GM10266 (cell line): ENCODE measurements around the gene NHERF1.
A peak's percentile ranks its signal among the peaks of the same experiment; 100 is the strongest.

Source experiments
- DNase-seq: peaks from one replicate; pipeline ENCODE4 v3.0.0; 2012; ENCODE audit errors: extremely low spot score
- CTCF ChIP-seq: IDR thresholded peaks from 2 replicates; pipeline ENCODE4 v1.5.1; 2012; ENCODE audit warnings: mild to moderate bottlenecking, low read depth; ENCODE audit not compliant: control insufficient read depth, insufficient read depth; ENCODE audit errors: missing control alignments

The NHERF1 gene

GRCh38 chr17:74810699-74811485, 62.5 kb downstream of the NHERF1 start:
- DNase-seq, result no peak
- TF ChIP-seq CTCF, result no peak

GRCh38 chr17:74812109-74813009, 63.9 kb downstream of the NHERF1 start:
- no peak for TF ChIP-seq CTCF
- no peak for DNase-seq

GRCh38 chr17:74814453-74814852, 66.0 kb downstream of the NHERF1 start:
- no peak for TF ChIP-seq CTCF
- DNase-seq, result no peak

GRCh38 chr17:74815067-74815466, 66.6 kb downstream of the NHERF1 start:
- DNase-seq, result no peak
- TF ChIP-seq CTCF, result no peak

- no peak for DNase-seq
- peak; percentile 20 for TF ChIP-seq CTCF
Observed at GRCh38 chr17:74815550-74816370, 67.3 kb downstream of the NHERF1 start.

- DNase-seq, result no peak
- TF ChIP-seq CTCF, result no peak
Observed at GRCh38 chr17:74816905-74817620, 68.6 kb downstream of the NHERF1 start.
